GM19099 (cell line): ENCODE measurements around the gene HLA-E.

Experiments
- POLR2A ChIP-seq: IDR thresholded peaks from 3 replicates; pipeline ENCODE4 v1.6.1; 2011; ENCODE audit warnings: low read depth; ENCODE audit not compliant: insufficient read length; ENCODE audit errors: extremely low read depth

The HLA-E gene

DNA sequence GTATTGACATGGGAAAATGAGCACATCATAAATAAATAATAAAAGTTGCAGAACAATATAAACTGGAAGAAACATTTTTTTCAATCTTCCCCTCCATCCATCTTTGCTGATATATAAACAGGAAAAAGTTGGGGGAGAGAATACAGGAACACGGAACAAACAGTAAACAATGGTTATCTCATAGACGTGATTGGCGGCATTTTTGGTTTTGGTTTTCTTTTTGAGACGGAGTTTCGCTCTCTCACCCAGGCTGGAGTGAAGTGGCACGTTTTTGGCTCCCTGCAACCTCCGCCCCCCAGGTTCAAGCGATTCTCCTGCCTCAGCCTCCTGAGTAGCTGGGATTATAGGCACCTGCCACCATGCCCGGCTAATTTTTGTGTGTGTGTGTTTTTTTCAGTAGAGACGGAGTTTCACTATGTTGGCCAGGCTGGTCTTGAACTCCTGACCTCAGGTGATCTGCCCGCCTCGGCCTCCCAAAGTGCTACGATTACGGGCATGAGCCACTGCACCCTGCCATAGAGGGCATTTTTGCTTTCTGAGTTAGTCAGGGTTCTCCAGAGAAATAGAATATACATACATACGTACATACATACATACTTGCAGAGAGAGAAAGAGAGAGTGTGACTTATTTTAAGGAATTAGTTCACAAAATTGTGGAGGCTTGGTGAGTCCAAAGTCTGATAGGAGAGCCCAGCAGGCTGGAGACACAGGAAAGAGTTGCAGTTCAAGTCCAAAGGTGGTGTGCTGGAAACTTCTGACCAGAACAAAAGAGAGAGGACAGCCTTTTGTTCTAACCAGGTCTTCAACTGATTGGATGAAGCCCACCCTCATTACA is 44.4 kb downstream of the HLA-E start:
- no peak for TF ChIP-seq POLR2A

DNA sequence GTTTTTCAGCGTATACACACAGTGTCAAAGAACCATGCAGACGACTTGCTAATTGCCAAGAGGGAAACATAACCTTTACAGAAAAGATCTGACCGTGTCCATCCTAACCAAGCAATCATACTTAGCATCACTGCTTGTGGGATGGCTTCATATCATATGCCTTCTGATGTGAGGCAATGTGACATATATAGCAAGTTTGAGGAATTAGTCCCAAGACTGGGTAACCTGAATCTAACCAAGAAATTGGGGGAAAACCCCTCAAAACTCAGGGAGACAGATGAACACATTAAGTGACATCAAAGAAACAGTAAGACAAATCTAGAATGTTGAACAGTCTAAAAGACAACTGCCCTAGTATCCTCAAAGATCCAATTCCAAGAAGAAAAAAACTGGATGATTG is 48.6 kb downstream of the HLA-E start:
- TF ChIP-seq POLR2A, result no peak

DNA sequence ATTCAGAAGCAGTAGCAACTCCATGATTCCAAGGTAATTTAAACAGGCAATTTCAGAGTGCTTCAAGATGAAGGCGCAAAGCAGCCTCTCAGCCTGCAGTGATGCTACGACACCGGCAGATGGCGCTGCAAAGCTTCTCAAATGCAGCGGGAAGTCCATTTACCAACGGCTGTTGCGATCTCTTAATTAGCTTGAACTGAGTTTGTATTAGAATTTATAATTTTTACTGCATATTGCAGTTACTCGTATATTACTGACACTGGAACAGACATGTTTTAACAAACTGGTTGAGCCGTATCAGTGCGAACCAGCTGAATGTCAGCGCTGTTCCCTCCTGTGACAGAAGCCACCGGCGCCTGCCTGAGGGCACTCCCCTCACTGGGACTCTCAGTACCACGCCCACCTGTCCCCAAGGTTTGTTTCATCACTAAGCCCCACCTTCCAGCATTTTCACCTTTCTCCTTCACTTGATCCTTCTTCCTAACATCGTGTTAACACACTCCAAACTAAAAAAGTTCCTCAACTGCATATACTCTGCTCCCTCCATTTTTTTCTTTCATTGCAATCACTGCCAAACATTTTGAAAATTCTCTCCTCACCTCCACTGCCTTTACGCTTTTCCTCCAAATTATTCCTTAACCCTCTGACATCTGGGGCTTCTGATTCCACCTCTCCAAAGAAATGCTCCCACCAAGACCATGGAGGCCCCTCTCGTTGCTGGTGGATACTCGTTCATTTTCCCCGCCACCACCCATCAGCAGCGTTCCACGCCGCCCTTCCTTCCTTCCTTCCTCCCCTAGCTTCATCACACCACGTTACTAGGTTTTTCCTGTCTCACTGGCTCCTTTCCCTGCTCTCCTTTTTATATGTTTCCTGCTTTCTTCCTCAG is 52.5 kb downstream of the HLA-E start:
- no peak for TF ChIP-seq POLR2A

DNA sequence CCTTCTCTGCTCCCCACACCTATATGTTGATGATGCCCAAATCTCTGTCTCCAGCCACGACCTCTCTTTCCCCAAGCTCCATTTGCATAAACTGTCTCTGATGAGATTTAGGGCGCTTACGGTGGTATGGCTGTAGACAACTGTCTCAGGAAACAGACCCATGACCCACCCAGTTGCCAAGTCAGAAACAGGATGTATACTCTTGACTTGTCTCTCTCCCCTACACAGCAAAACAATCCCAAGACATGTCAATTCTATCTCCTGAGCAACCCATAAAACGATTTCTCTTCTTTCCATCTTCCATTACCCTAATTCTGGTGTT is 53.1 kb downstream of the HLA-E start:
- TF ChIP-seq POLR2A, result no peak

DNA sequence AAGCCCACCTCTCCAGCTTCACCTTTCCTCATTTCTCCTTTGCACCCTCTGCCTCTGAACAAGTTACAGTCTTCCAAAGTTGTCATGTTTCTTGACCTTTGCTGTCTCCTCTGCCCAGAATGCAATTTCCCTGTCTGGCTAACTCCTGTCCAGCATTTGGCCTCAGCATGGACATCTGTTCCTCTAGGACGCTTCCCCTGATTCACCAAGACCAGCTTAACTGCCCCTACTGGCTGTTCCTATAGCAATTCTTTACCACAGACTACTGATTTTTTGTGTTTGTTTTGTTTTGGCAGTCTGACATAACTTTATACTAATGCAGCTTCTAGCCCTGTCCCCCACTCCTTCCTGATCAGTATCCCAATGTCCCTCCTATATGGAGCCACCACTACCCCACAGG is 53.6 kb downstream of the HLA-E start:
- no peak for TF ChIP-seq POLR2A
